Endometrial microvascular endothelial cells (primary cell): Measurements from ENCODE around the gene TRIM46. TPM values are rescaled to one million over a fixed set of nuclear protein-coding genes. Genes with fewer than 3 reads are reported as not detected.

Source experiments
- total RNA-seq: library from RNA; depleted of rRNA; stranded (reverse); fragments of >200 nt; gene quantifications from one replicate; pipeline ENCODE4 v1.2.3, GENCODE V29; 2015; ENCODE audit errors: inconsistent ontology term

Gene TRIM46
- total RNA-seq, 1 donor from 2014 or later, result 2.4 TPM

Other genes with a start within 250 kb of the TRIM46 start
- gene PMVK, start 237.1 kb upstream of the TRIM46 start, total RNA-seq, result 16.1 TPM
- 34.9 TPM for gene PBXIP1, start 217.8 kb upstream of the TRIM46 start, total RNA-seq
- gene PYGO2, start 212.1 kb upstream of the TRIM46 start, total RNA-seq, result 14.5 TPM
- gene SHC1, start 203.1 kb upstream of the TRIM46 start, total RNA-seq, result 406 TPM
- gene CKS1B, start 199.2 kb upstream of the TRIM46 start, total RNA-seq, result 125 TPM
- 47.9 TPM for gene FLAD1, start 190.5 kb upstream of the TRIM46 start, total RNA-seq
- gene LENEP, start 180.3 kb upstream of the TRIM46 start, total RNA-seq, result not detected
- gene ZBTB7B, start 171.0 kb upstream of the TRIM46 start, total RNA-seq, result 15.3 TPM
- 0.28 TPM for gene DCST2, start 140.1 kb upstream of the TRIM46 start, total RNA-seq
- not detected for gene DCST1, start 140.0 kb upstream of the TRIM46 start, total RNA-seq
- 337 TPM for gene ADAM15, start 122.5 kb upstream of the TRIM46 start, total RNA-seq
- 15.8 TPM for gene EFNA4, start 110.1 kb upstream of the TRIM46 start, total RNA-seq
- 2.0 TPM for gene EFNA3, start 95.0 kb upstream of the TRIM46 start, total RNA-seq
- gene EFNA1, start 46.0 kb upstream of the TRIM46 start, total RNA-seq, result 8.7 TPM
- 47.1 TPM for gene SLC50A1, start 38.0 kb upstream of the TRIM46 start, total RNA-seq
- gene DPM3, start 33.3 kb upstream of the TRIM46 start, total RNA-seq, result 173 TPM
- 191 TPM for gene KRTCAP2, start 545 bp upstream of the TRIM46 start, total RNA-seq
- gene THBS3, start 34.0 kb downstream of the TRIM46 start, total RNA-seq, result 3.1 TPM
- 76.7 TPM for gene MTX1, start 34.8 kb downstream of the TRIM46 start, total RNA-seq
- 20.0 TPM for gene ENTREP3, start 81.6 kb downstream of the TRIM46 start, total RNA-seq
- 77.1 TPM for gene SCAMP3, start 88.5 kb downstream of the TRIM46 start, total RNA-seq
- 33.1 TPM for gene CLK2, start 99.7 kb downstream of the TRIM46 start, total RNA-seq
- gene HCN3, start 103.6 kb downstream of the TRIM46 start, total RNA-seq, result 0.19 TPM
- not detected for gene PKLR, start 127.6 kb downstream of the TRIM46 start, total RNA-seq
- gene FDPS, start 135.0 kb downstream of the TRIM46 start, total RNA-seq, result 362 TPM
- gene RUSC1, start 147.0 kb downstream of the TRIM46 start, total RNA-seq, result 32.8 TPM